UCSD-AML1 (cell line): Measurements from ENCODE around the gene GATAD2B.
A peak's percentile ranks its signal among the peaks of the same experiment; 100 is the strongest.
"Not testable (repeated sequence)": the region's sequence is repeated elsewhere in the genome, so short reads cannot be mapped to it uniquely, and the experiment has no call there.

Experiments used
- DNase-seq: peaks from one replicate; lab custom pipeline; 2025; ENCODE audit not compliant: unreplicated experiment; lab: John Stamatoyannopoulos, UW

GATAD2B gene

GRCh38 chr1:153783233-153784190 is 139.3 kb downstream of the GATAD2B start:
- peak; percentile 94 for DNase-seq

- DNase-seq = not testable (repeated sequence)
These were observed 140.1 kb downstream of the GATAD2B start for GRCh38 chr1:153782648-153783047.

- DNase-seq = no peak
These were observed 142.2 kb downstream of the GATAD2B start for GRCh38 chr1:153780551-153780950.

- no peak for DNase-seq
These were observed 142.8 kb downstream of the GATAD2B start for GRCh38 chr1:153779781-153780541.

- DNase-seq = no peak
These were observed 143.8 kb downstream of the GATAD2B start for GRCh38 chr1:153778824-153779519.

GRCh38 chr1:153778051-153778823 is 144.5 kb downstream of the GATAD2B start:
- no peak for DNase-seq

DNA sequence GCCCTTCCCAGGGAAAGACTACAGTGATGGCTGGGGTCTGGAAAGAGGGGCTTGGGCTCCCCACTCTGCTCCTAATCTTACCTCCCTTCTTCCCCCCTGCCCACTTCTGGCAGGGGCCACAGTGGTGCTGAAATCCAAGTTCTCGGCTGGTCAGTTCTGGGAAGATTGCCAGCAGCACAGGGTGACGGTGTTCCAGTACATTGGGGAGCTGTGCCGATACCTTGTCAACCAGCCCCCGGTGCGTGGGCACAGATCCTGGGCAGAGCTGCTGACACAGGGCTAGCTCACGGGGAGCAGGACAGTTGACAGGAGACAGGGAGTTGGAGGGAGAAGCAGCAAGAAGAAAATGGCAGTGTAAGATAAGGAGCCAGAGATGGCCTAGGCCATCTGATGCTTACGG is 145.1 kb downstream of the GATAD2B start:
- no peak for DNase-seq

DNA sequence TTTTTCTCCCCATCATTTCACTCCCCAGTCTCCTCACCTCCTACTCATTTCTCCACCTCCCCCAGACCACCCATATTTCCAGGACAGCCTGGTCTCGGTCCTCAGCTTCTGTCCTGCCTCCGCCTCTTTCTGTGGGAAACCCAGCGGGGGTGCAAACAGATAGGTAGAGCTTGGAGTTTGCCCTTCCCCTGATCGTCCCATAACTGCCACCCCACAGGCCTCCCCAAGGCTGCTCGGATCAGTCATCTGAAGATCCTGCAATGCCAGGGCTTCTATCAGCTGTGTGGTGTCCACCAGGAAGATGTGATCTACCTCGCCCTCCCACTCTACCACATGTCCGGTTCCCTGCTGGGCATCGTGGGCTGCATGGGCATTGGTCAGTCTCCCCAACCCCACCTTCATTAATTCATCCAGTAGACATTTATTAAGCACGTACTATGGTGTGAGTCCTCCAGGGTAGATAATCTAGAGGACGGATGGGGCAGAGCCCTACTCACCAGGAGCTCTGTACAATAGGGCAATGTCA is 145.9 kb downstream of the GATAD2B start:
- DNase-seq = no peak

- DNase-seq = no peak
These were observed 146.4 kb downstream of the GATAD2B start for GRCh38 chr1:153776352-153776751.

DNA sequence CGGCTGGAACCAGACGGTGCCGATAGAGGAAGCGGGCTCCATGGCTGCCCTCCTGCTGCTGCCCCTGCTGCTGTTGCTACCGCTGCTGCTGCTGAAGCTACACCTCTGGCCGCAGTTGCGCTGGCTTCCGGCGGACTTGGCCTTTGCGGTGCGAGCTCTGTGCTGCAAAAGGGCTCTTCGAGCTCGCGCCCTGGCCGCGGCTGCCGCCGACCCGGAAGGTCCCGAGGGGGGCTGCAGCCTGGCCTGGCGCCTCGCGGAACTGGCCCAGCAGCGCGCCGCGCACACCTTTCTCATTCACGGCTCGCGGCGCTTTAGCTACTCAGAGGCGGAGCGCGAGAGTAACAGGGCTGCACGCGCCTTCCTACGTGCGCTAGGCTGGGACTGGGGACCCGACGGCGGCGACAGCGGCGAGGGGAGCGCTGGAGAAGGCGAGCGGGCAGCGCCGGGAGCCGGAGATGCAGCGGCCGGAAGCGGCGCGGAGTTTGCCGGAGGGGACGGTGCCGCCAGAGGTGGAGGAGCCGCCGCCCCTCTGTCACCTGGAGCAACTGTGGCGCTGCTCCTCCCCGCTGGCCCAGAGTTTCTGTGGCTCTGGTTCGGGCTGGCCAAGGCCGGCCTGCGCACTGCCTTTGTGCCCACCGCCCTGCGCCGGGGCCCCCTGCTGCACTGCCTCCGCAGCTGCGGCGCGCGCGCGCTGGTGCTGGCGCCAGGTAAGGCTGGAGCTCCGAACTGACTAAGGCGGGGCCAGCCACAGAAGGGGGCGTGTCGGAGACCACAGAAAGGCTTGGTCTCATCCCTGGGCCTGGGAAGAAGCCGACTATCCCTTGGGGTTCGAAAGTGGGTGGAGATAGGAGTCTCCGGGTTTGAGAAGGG is 147.1 kb downstream of the GATAD2B start:
- DNase-seq = peak; percentile 52

DNA sequence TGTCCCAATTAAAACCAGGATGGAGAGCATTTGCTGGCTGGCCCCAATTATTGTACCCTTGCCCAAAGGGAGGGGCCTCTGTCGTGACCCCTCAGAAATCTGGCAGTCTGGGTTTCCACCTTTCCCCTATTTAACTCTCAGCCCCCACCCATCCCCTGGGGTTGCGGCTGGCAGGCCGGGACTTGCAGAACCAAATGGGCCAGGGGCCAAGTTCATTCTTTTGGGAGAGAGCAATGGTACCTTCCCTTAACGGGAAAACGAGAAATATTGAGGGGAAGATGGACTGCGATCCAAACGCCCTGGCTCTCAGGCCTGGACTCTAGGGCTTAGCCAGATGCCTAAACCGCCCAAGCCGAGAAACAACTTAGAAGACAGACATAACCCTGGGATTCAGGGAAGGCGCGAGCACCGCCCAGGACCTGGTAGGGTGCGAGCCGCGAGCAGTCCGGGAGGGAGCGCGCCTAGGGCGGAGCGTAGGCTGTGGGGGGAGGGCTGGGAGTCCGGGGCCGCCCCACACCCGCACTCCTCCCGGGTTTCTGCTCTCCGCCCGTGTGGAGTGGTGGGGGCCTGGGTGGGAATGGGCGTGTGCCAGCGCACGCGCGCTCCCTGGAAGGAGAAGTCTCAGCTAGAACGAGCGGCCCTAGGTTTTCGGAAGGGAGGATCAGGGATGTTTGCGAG is 147.9 kb downstream of the GATAD2B start, which contains the start of gene SLC27A3:
Gene SLC27A3 (plus strand): TSS at position 628 of the 678 bp plus-strand sequence. CDS start 91 bp downstream, outside the sequence.
- DNase-seq = no peak

DNA sequence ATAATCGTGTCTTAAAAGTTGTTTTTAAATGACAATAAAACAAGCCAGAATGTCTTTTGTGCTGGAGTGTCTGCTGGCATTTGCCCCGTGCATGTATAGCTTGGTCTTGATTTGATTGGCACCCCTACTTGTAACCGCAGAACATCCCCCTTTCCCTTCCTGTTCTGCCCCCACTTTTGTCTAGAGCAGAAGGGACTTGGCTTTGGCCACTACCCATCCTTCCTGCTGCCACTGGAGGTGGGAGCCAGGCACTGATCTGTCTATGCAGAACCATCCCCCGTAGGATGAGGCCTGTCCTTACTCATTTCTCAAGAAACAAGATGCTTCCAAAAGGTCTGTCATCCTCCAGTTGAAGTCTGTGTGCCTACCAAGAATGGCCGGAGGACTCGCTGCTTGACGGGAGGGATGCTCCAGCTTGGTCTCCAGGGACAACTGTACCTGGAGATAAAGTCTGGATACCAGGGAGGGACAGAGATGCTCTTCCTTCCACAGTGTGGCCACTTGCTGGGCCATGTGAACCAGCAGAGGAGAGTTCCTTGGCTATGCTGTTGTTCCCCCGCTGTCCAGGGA is 148.7 kb downstream of the GATAD2B start:
- DNase-seq = no peak

DNA sequence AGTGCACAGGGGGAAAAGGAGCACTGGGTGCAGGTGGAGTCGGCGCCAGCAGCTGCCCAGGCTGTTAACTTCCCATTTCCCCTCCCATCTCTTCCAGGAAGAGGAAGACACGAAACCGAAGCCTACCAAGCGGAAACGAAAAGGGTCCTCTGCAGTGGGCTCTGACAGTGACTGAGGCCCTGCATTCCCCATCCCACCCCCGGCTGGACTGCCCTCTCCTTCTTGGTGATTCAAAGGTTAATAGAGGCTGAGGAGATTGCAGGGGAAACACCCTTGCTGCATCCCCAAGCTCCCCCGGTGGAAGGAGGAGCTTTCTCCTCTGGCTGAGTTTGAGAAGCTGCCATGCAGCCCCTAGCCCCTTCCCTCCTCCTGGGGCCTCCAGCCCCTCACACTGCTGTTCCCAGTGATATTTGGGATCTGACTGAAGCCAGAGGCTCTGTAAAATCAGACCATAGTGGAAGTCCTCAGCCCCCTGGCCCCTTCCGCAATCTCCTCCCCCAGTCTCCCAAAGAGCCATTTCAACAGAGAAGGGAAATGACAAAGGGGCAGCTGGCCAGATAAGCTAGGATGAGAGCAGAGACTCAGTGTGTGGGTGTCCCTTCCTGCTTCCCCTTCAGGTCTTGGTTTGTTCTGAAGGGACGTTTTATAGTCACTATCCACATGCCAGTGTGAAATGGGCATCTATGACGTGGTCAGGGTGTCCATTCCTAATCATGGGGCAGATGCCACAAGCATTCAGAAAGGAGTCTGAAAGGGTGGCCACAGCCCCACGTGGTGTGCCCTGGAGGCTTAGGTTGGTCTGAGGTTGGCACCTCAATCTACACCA is 149.5 kb downstream of the GATAD2B start:
- peak; percentile 53 for DNase-seq

DNA sequence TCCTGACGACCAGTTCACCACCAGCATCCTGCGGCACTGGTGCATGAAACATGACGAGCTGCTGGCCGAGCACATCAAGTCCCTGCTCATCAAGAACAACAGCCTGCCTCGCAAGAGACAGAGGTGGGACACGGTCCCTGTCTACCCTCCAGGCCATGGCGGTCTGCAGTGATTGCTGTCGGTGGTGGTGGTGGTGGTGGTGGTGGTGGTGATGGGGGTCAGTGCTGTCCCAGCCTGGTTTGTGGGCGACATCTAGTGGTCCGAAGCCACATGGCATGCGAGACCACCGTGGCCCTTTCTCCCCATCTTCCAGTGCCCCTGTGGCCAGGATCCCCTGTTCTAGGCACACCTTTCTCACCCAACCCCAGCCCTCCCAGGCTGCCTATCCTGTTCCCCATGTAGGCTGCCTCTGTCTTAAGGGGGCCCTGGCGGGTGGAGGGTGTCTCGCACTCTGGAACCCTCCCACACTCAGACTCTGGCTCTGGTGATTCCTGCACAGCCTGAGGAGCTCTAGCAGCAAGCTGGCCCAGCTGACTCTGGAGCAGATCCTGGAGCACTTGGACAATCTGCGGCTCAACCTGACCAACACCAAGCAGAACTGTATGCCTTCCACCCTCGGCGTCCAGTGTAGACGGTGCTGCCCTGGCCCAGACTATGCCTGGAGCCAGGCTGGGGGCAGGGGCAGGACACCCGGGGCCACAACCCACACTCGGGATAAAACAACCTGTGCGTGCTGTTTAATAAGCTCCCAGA is 150.8 kb downstream of the GATAD2B start:
- DNase-seq = no peak

DNA sequence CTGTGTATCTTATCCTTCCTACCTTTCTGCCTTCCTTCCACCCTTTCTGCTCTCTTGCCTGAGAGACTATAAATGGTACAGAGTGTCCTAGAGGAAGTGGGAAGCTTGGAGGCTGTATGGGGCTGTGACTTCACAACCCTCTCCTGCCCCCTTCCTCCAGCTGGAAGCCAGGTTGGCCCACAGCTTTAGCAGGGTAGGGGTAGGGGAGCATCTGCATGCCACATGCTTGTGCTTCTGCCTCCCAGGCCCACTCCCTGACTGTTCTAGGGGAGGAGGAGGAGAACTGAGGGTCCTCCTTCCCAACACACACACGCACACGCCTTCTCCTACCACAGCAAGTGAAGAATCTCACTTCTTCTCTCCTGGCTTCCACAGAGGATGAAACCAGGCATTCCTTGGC is 151.5 kb downstream of the GATAD2B start:
- no peak for DNase-seq

- peak; percentile 70 for DNase-seq
These were observed 152.0 kb downstream of the GATAD2B start for GRCh38 chr1:153770797-153771196.

DNA sequence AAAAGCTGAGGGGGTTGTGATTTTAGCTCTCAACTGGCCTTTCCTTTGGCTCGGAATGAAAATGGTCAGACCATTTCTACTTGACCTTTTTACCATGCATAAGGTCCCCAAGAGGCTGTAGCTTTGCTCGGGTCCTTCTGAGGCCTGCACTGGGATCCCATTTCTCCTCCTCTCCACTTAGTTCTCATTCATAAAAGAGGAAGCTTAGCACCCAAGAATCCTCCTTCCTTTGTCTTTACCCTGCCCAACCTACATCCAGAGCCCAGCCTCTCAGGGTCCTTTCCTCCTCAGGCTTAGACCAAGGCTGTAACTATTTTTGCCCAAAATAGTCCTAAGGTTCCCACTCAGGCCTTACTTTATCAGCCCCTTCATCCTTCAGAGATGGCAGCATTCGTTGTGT is 153.6 kb downstream of the GATAD2B start:
- DNase-seq = no peak
